GM12873 (cell line): Measurements from ENCODE around the gene RNF125.

Source experiments
- CTCF ChIP-seq: IDR thresholded peaks from 2 replicates; pipeline ENCODE4 v1.5.1; 2012; ENCODE audit warnings: low read depth, mild to moderate bottlenecking, moderate library complexity, low read length, control low read depth; ENCODE audit not compliant: insufficient read depth; ENCODE audit errors: missing control alignments

Gene RNF125

GRCh38 chr18:32019251-32019948 is 775 bp downstream of the RNF125 start:
- TF ChIP-seq CTCF: peak; percentile 27

GRCh38 chr18:32021756-32022564 is 3.3 kb downstream of the RNF125 start:
- no peak for TF ChIP-seq CTCF

- no peak for TF ChIP-seq CTCF
Measured at GRCh38 chr18:32025744-32026143, 7.1 kb downstream of the RNF125 start.

GRCh38 chr18:32026491-32027086 is 8.0 kb downstream of the RNF125 start:
- no peak for TF ChIP-seq CTCF

GRCh38 chr18:32029558-32029957 is 10.9 kb downstream of the RNF125 start:
- no peak for TF ChIP-seq CTCF

GRCh38 chr18:32032609-32033008 is 14.0 kb downstream of the RNF125 start:
- TF ChIP-seq CTCF: no peak

GRCh38 chr18:32036506-32037180 is 18.0 kb downstream of the RNF125 start:
- TF ChIP-seq CTCF: no peak
